B cell (primary cell): ENCODE results near the gene IQCH. TPM values are rescaled to one million over a fixed set of nuclear protein-coding genes. Genes with fewer than 3 reads are reported as not detected.

Source experiments
- ATAC-seq: fragments of 200-7000 bp; cut with Tn5 transposase; one replicate; pipeline ENCODE4 v1.10.0; 2021; ENCODE audit warnings: low read depth, mild to moderate bottlenecking, moderate number of reproducible peaks, moderate library complexity
- CTCF ChIA-PET: fragments of 350-600 bp; sonication (Branson Sonifier 250); formaldehyde crosslinking; loops from one replicate; lab custom pipeline; 2021; ENCODE audit warnings: antibody characterized with exemption, inconsistent platforms; lab: Charles Lee
- POLR2A ChIA-PET: fragments of 350-600 bp; sonication (Branson Sonifier 250); formaldehyde crosslinking; loops from one replicate; lab custom pipeline; 2021; ENCODE audit warnings: antibody characterized with exemption; lab: Charles Lee
- DNase-seq: peaks from one replicate; pipeline ENCODE4 v3.0.0; 2013
- H2AFZ ChIP-seq: 2 replicates; pipeline ENCODE4 v1.6.1; 2012; ENCODE audit warnings: mild to moderate bottlenecking, low read depth, low read length; ENCODE audit not compliant: insufficient read depth, poor library complexity, severe bottlenecking
- H3K27ac ChIP-seq, 2 donors: 1 replicate in 1 of 2; 2 replicates in 1 of 2; pipeline ENCODE4 v1.5.1; 2012 to 2013; ENCODE audit warnings: low read length in 2 of 2, mild to moderate bottlenecking in 2 of 2, moderate library complexity in 1 of 2
- H3K27me3 ChIP-seq, 4 experiments: fragments of 200-600 bp in 1 of 4; sonication (generic) in 1 of 4; replicated peaks in 1 of 4; 1 replicate in 2 of 4; 2 replicates in 2 of 4; pipeline versions ENCODE4 v1.6.1 to v1.7.0; 2013 to 2016; ENCODE audit warnings: low read length in 3 of 4, mild to moderate bottlenecking in 2 of 4, mixed read lengths in 1 of 4, moderate library complexity in 1 of 4; ENCODE audit not compliant: insufficient read depth in 4 of 4, control insufficient read depth in 3 of 4; ENCODE audit errors: control extremely low read depth in 1 of 4
- H3K36me3 ChIP-seq, 2 experiments: replicated peaks in 1 of 2; 1 replicate in 1 of 2; 2 replicates in 1 of 2; pipeline versions ENCODE4 v1.6.1 to v1.7.1; 2013; ENCODE audit warnings: low read length in 1 of 2; ENCODE audit not compliant: insufficient read depth in 2 of 2, control insufficient read depth in 1 of 2; ENCODE audit errors: control extremely low read depth in 1 of 2, extremely low read depth in 1 of 2
- H3K4me1 ChIP-seq, 2 donors: fragments of 200-600 bp in 1 of 2; sonication (generic) in 1 of 2; 1 replicate in 1 of 2; 2 replicates in 1 of 2; pipeline versions ENCODE4 v1.5.1 to v1.6.1; 2013 to 2017; ENCODE audit warnings: low read length in 2 of 2; ENCODE audit not compliant: control insufficient read depth in 2 of 2, insufficient read depth in 2 of 2
- H3K4me2 ChIP-seq: replicated peaks from 2 replicates; pipeline ENCODE3; 2012; ENCODE audit warnings: mild to moderate bottlenecking, low read depth, low read length; ENCODE audit not compliant: poor library complexity, severe bottlenecking
- H3K4me3 ChIP-seq, 5 experiments: fragments of 200-600 bp in 1 of 5; sonication (generic) in 1 of 5; 1 replicate in 3 of 5; 2 replicates in 2 of 5; pipeline versions ENCODE4 v1.5.1 to v1.7.0; 2011 to 2016; ENCODE audit warnings: low read length in 4 of 5, mild to moderate bottlenecking in 4 of 5, low read depth in 2 of 5, control low read depth in 1 of 5, moderate library complexity in 1 of 5; ENCODE audit not compliant: insufficient read depth in 1 of 5; ENCODE audit errors: control extremely low read depth in 1 of 5, extremely low read depth in 1 of 5
- H3K79me2 ChIP-seq: fragments of 200-600 bp; sonication (generic); one replicate; pipeline ENCODE4 v1.6.0; 2016; ENCODE audit warnings: low read length; ENCODE audit not compliant: control insufficient read depth, insufficient read depth
- H3K9ac ChIP-seq: fragments of 200-600 bp; sonication (generic); 2 replicates; pipeline ENCODE4 v1.6.1; 2017; ENCODE audit warnings: mild to moderate bottlenecking, low read length, moderate library complexity
- H3K9me3 ChIP-seq, 3 donors: one replicate each; pipeline versions ENCODE4 v1.6.1 to v1.7.1; 2013; ENCODE audit warnings: low read length in 2 of 3; ENCODE audit not compliant: control insufficient read depth in 2 of 3, insufficient read depth in 1 of 3; ENCODE audit errors: control extremely low read depth in 1 of 3
- H4K20me1 ChIP-seq: 2 replicates; pipeline ENCODE4 v1.6.0; 2012; ENCODE audit warnings: mild to moderate bottlenecking, low read length; ENCODE audit not compliant: insufficient read depth, control insufficient read depth, poor library complexity, severe bottlenecking
- H3K27ac Mint-ChIP-seq: one replicate; pipeline ENCODE4 v1.8.0; 2021; ENCODE audit warnings: mixed read lengths
- H3K27me3 Mint-ChIP-seq: one replicate; pipeline ENCODE4 v1.8.0; 2021; ENCODE audit warnings: mixed read lengths
- H3K4me1 Mint-ChIP-seq: one replicate; pipeline ENCODE4 v1.8.0; 2021; ENCODE audit warnings: mixed read lengths
- H3K4me3 Mint-ChIP-seq: one replicate; pipeline ENCODE4 v1.8.0; 2021; ENCODE audit warnings: mixed read lengths
- H3K9me3 Mint-ChIP-seq: one replicate; pipeline ENCODE4 v1.8.0; 2022; ENCODE audit warnings: mixed read lengths; ENCODE audit not compliant: insufficient read depth
- CTCF ChIP-seq: fragments of 200-600 bp; IDR thresholded peaks from one replicate; pipeline ENCODE4 v1.8.0; 2022; ENCODE audit warnings: antibody characterized with exemption, mild to moderate bottlenecking
- EZH2 ChIP-seq: IDR thresholded peaks from 2 replicates; pipeline ENCODE4 v1.6.1; 2012; ENCODE audit warnings: borderline replicate concordance, low read depth, mild to moderate bottlenecking, moderate library complexity, low read length; ENCODE audit not compliant: insufficient read depth, poor library complexity, severe bottlenecking
- WGBS: methylation state at CpG from one replicate; pipeline ENCODE4 v1.1.5; 2013; ENCODE audit warnings: missing lambda C conversion rate; ENCODE audit not compliant: insufficient coverage; 5-methylcytosine and 5-hydroxymethylcytosine counted together
- intact Hi-C: fragments of 100-400 bp; cut with micrococcal nuclease; formaldehyde crosslinking; loops from one replicate; pipeline ENCODE4 v1.10.0; 2022
- polyA plus RNA-seq: library from polyadenylated mRNA; depleted of rRNA; stranded (reverse); fragments of >200 nt; gene quantifications from 2 replicates; pipeline ENCODE4 v1.2.3, GENCODE V29; 2012
- total RNA-seq, 2 donors: library from RNA; stranded (reverse); fragments of 120-200 nt in 1 of 2; gene quantifications; 1 replicate in 1 of 2; 2 replicates in 1 of 2; pipeline versions ENCODE4 v1.2.3 to v1.2.4, GENCODE V29; 2013 to 2022

Gene IQCH
- total and polyA plus RNA-seq, 2 donors (not counting 1 experiment from before 2014, with no cell fraction given) = 1.6 TPM; not detected in 1

- peaks cover 12% of the 10 kb centered on the region for H3K27me3 Mint-ChIP-seq
- no peak for TF ChIP-seq CTCF
- TF ChIP-seq EZH2 = no peak
- no peaks in the 10 kb centered on the region for H4K20me1 ChIP-seq
- intact Hi-C loops = no loop called here
- H3K9ac ChIP-seq = no peak overlapping the region
- no peak for DNase-seq
- ATAC-seq = no peak
- no peak overlapping the region for H3K27ac ChIP-seq
- POLR2A ChIA-PET = no interaction called here
- H3K4me1 ChIP-seq = no peaks in the 10 kb centered on the region
- H3K4me3 Mint-ChIP-seq = no peak overlapping the region
- no peaks in the 10 kb centered on the region for H3K79me2 ChIP-seq
- no peak overlapping the region for H3K4me3 ChIP-seq
- no peaks in the 10 kb centered on the region for H3K4me1 Mint-ChIP-seq
- no peak overlapping the region for H3K4me2 ChIP-seq
- no CpG with 5 or more reads among the region's 2 CpGs for WGBS
- H3K27me3 ChIP-seq = peaks cover 0 to 2% (median 0%) of the 10 kb centered on the region in 4 experiments
- H3K9me3 ChIP-seq = no peaks in the 10 kb centered on the region
- no peaks in the 10 kb centered on the region for H3K9me3 Mint-ChIP-seq
- CTCF ChIA-PET = interaction anchor here (0.5 kb wide), 1 partner anchor 27 kb away, joined by 3 read pairs; no protein-coding TSS in a partner anchor
- H3K27ac Mint-ChIP-seq = no peak overlapping the region
- no peak overlapping the region for H2AFZ ChIP-seq
- H3K36me3 ChIP-seq = no peaks in the 10 kb centered on the region
Measured at GRCh38 chr15:67335534-67336222, 81.1 kb downstream of the IQCH start.

GRCh38 chr15:67340630-67341029 is 86.0 kb downstream of the IQCH start:
- no peaks in the 10 kb centered on the region for H3K4me1 Mint-ChIP-seq
- ChIA-PET POLR2A (no interaction called here), CTCF (no interaction called here)
- no peak overlapping the region for H3K9ac ChIP-seq
- intact Hi-C loops = no loop called here
- H3K4me1 ChIP-seq = no peaks in the 10 kb centered on the region
- no peaks in the 10 kb centered on the region for H4K20me1 ChIP-seq
- no peaks in the 10 kb centered on the region for H3K27me3 ChIP-seq
- no peak overlapping the region for H3K27ac ChIP-seq
- WGBS = 100% methylated on average over 2 of the region's 4 CpGs
- DNase-seq (no peak), ATAC-seq (no peak)
- no peaks in the 10 kb centered on the region for H3K9me3 Mint-ChIP-seq
- H3K79me2 ChIP-seq = no peaks in the 10 kb centered on the region
- H2AFZ ChIP-seq = no peak overlapping the region
- peaks cover 0 to 3% (median 2%) of the 10 kb centered on the region in 3 donors for H3K9me3 ChIP-seq
- no peak overlapping the region for H3K4me3 Mint-ChIP-seq
- H3K27ac Mint-ChIP-seq = no peak overlapping the region
- H3K27me3 Mint-ChIP-seq = peaks cover 16% of the 10 kb centered on the region
- no peak overlapping the region for H3K4me2 ChIP-seq
- no peak overlapping the region for H3K4me3 ChIP-seq
- H3K36me3 ChIP-seq = no peaks in the 10 kb centered on the region
- no peak for TF ChIP-seq CTCF
- TF ChIP-seq EZH2 = no peak
